DND-41 (cell line): ENCODE measurements around the gene ARHGEF19.

Experiments
- ATAC-seq: fragments of 200-7000 bp; cut with Tn5 transposase; 3 replicates; pipeline ENCODE4 v1.9.1; 2021; ENCODE audit warnings: low read depth; ENCODE audit not compliant: insufficient read depth
- DNase-seq: peaks from one replicate; pipeline ENCODE4 v3.0.0-alpha.2; 2020
- H2AFZ ChIP-seq: 2 replicates; pipeline ENCODE4 v1.6.0; 2012; ENCODE audit warnings: low read depth, low read length
- H3K27ac ChIP-seq: 2 replicates; pipeline ENCODE4 v1.5.1; 2012; ENCODE audit warnings: low read length, inconsistent platforms
- H3K27me3 ChIP-seq: fragments of 200-600 bp; sonication (generic); 2 replicates; pipeline ENCODE4 v1.6.0; 2012; ENCODE audit warnings: low read length, mild to moderate bottlenecking, inconsistent platforms; ENCODE audit not compliant: insufficient read depth, poor library complexity
- H3K36me3 ChIP-seq: 2 replicates; pipeline ENCODE4 v1.5.1; 2012; ENCODE audit warnings: low read length, inconsistent platforms; ENCODE audit not compliant: insufficient read depth
- H3K4me1 ChIP-seq: 2 replicates; pipeline ENCODE4 v1.5.1; 2012; ENCODE audit warnings: mild to moderate bottlenecking, low read length; ENCODE audit not compliant: insufficient read depth
- H3K4me2 ChIP-seq: 2 replicates; pipeline ENCODE4 v1.6.0; 2012; ENCODE audit warnings: mild to moderate bottlenecking, moderate library complexity, low read length, inconsistent platforms; ENCODE audit not compliant: insufficient read depth
- H3K4me3 ChIP-seq, 2 experiments: fragments of 200-600 bp in 1 of 2; shearing (Covaris generic) in 1 of 2; 2 replicates each; pipeline ENCODE4 v1.5.1; 2012 to 2016; ENCODE audit warnings: inconsistent platforms in 2 of 2, low read length in 2 of 2, mild to moderate bottlenecking in 2 of 2, low read depth in 1 of 2, moderate library complexity in 1 of 2
- H3K79me2 ChIP-seq: 2 replicates; pipeline ENCODE4 v1.6.0; 2012; ENCODE audit warnings: low read length, inconsistent platforms; ENCODE audit not compliant: insufficient read depth
- H3K9ac ChIP-seq: 2 replicates; pipeline ENCODE4 v1.6.0; 2012; ENCODE audit warnings: low read depth, mild to moderate bottlenecking, inconsistent platforms, low read length, moderate library complexity
- H3K9me3 ChIP-seq: 2 replicates; pipeline ENCODE4 v1.5.1; 2012; ENCODE audit warnings: low read length, moderate library complexity, mild to moderate bottlenecking, inconsistent platforms; ENCODE audit not compliant: insufficient read depth, severe bottlenecking
- H4K20me1 ChIP-seq: 2 replicates; pipeline ENCODE4 v1.6.0; 2012; ENCODE audit warnings: low read length; ENCODE audit not compliant: insufficient read depth
- CTCF ChIP-seq: IDR thresholded peaks from 2 replicates; pipeline ENCODE4 v1.5.1; 2012; ENCODE audit warnings: borderline replicate concordance, low read length, moderate library complexity, mild to moderate bottlenecking; ENCODE audit not compliant: poor library complexity, severe bottlenecking; ENCODE audit errors: extremely low read depth
- EZH2 ChIP-seq: IDR thresholded peaks from 3 replicates; pipeline ENCODE4 v1.6.1; 2012; ENCODE audit warnings: borderline replicate concordance, low read depth, mild to moderate bottlenecking, moderate library complexity, low read length, inconsistent platforms; ENCODE audit not compliant: severe bottlenecking

The ARHGEF19 gene

DNA sequence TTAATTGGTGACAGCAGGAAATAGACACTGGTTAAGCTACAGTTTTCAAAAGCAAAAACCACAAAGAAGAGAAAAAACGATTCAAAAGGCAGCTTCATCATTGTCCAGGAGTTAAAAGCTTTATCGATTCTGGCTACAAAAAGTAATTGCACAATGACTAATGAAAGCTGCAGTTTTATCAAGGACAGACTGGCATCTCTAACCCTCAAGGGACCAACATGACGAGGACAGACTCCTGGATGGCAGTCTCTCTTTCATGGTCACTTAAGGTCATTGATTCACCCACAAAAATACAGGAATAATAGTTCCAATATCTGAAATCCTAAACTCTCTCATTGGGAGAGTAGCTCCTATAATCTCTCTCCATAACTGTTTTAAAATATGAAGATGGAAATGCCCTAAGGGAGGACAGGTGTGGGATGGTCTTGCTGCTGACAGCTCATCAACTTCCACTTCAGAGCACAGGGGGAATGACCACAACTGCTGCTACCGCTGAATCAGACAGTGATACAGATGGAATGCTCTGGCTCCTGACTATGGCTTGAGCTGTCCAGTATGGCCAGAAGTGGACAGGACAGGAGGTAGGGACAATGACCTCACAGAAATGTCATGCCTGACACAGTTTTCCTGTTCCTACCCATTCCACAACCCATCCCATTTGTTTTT is 41.9 kb upstream of the ARHGEF19 start:
- Histone ChIP-seq H2AFZ (no peak overlapping the region), H3K4me1 (no peaks in the 10 kb centered on the region), H3K27me3 (no peaks in the 10 kb centered on the region), H3K9me3 (no peaks in the 10 kb centered on the region), H3K36me3 (peaks cover 64% of the 10 kb centered on the region), H3K27ac (no peak overlapping the region), H4K20me1 (0 out of 2 replicates have a peak, but pooled peaks cover 2% of the 10 kb centered on the region), H3K4me3 (no peak overlapping the region), H3K9ac (no peak overlapping the region), H3K79me2 (no peaks in the 10 kb centered on the region; the same call in none of the 2 replicates), H3K4me2 (no peak overlapping the region)
- ATAC-seq (no peak), DNase-seq (no peak)
- TF ChIP-seq EZH2 (no peak), CTCF (no peak)

DNA sequence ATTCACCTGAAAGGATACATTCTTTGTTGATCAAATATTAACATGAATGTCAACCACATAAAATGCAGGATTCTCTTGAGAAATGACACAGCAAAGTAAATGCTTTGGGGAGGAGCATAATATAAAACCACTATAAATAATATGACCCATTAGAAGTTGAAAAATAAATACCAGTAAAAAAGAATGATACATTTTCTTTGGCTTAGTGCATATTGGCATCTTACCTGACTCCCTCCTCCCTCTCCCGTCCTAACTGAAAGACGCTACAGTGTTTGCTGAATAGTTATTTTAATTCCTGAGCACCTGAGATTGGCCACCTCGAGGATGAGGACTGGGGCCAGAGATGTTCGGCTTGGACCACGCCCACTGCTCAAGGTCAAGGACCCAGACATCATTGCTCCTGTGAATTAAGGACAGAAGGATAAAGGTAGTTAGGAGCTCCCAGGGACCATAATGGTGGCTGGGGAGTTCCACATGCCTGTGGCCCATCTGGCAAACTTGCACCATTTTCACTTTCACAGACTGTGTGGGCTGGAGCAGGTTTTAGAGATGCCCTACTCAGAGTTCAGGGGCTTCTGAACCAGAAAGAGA is 41.0 kb upstream of the ARHGEF19 start:
- no peak overlapping the region for H2AFZ ChIP-seq
- ATAC-seq (no peak), DNase-seq (no peak)
- no peaks in the 10 kb centered on the region; the same call in 1 of the 2 replicates for H3K79me2 ChIP-seq
- H3K9ac ChIP-seq: no peak overlapping the region
- H3K4me1 ChIP-seq: peaks cover 4% of the 10 kb centered on the region; the same call in 1 of the 2 replicates
- no peak overlapping the region for H3K27ac ChIP-seq
- no peaks in the 10 kb centered on the region for H3K27me3 ChIP-seq
- H3K36me3 ChIP-seq: peaks cover 68% of the 10 kb centered on the region
- H3K4me3 ChIP-seq: no peak overlapping the region
- TF ChIP-seq CTCF: no peak
- no peak for TF ChIP-seq EZH2
- H4K20me1 ChIP-seq: no peaks in the 10 kb centered on the region
- H3K9me3 ChIP-seq: no peaks in the 10 kb centered on the region
- H3K4me2 ChIP-seq: no peak overlapping the region

DNA sequence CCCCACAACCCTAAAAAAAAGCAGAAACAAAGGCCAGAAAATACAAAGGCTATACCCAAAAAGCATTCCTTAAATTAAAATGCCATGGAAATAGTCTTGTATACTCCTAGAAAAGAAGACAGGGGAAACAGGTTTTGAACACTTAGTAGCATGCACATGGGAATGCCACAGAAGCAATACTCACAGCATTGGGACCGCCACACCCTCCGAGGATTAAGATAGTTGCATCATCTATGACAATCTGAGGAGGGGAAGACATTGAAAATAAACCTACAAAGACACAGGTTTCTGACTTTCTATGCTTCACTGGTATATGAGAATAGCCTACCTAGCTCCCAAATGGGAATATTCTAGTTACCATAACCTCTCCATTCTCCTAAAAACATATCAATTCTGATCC is 40.5 kb upstream of the ARHGEF19 start:
- Histone ChIP-seq H3K27me3 (no peaks in the 10 kb centered on the region), H3K4me3 (no peak overlapping the region), H3K79me2 (no peaks in the 10 kb centered on the region), H3K36me3 (peaks cover 72% of the 10 kb centered on the region), H3K9ac (no peak overlapping the region), H3K4me1 (peaks cover 8% of the 10 kb centered on the region; the same call in 1 of the 2 replicates), H2AFZ (no peak overlapping the region), H3K27ac (no peak overlapping the region), H3K4me2 (no peak overlapping the region), H3K9me3 (no peaks in the 10 kb centered on the region), H4K20me1 (no peaks in the 10 kb centered on the region)
- DNase-seq (no peak), ATAC-seq (no peak)
- TF ChIP-seq CTCF: no peak
- TF ChIP-seq EZH2: no peak
